ENCODE measurements around the gene SULT1A2. TPM values are rescaled to one million over a fixed set of nuclear protein-coding genes. Genes with fewer than 3 reads are reported as not detected.

Gene SULT1A2
- total RNA-seq, 4 donors from 2014 or later, result 0.46 TPM; not detected in 3

DNA sequence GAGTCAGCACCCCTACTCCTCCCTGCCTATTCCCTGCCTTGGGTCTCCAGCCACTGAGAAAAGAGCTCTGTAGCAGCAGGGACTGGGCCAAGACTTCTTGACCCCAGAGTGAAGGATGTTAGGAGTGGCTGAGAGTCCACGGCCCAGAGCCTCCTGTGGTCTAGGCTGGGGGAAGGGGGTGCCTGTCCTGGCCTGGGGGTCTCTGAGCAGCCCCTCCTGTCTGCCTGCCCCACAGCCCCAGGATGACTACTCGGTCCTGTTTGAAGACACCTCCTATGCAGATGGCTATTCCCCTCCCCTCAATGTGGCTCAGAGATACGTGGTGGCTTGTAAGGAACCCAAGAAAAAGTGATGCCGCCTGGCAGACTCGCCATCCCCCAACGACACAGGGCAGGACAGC is 5.5 kb downstream of the SULT1A2 start:
- H3K27ac ChIP-seq, result no peak overlapping the region
- in situ Hi-C loops (cut with MboI; ENCODE audit: low sequenced_read_pairs in 4 of 4), result no loop called here
- peaks cover 0 to 1% of the 10 kb centered on the region in 2 donors for H3K4me1 ChIP-seq
- intact Hi-C loops (cut with DNase I; ENCODE audit: low total_unique reads), result no loop called here
- peaks cover 0 to 53% of the 10 kb centered on the region in 2 donors for H3K36me3 ChIP-seq
- no peaks in the 10 kb centered on the region for H3K27me3 ChIP-seq
- no peak overlapping the region for H3K4me3 ChIP-seq
- ATAC-seq (no peak), DNase-seq (no peak)
- H3K9me3 ChIP-seq, result no peaks in the 10 kb centered on the region
- TF ChIP-seq, protein P1, sequence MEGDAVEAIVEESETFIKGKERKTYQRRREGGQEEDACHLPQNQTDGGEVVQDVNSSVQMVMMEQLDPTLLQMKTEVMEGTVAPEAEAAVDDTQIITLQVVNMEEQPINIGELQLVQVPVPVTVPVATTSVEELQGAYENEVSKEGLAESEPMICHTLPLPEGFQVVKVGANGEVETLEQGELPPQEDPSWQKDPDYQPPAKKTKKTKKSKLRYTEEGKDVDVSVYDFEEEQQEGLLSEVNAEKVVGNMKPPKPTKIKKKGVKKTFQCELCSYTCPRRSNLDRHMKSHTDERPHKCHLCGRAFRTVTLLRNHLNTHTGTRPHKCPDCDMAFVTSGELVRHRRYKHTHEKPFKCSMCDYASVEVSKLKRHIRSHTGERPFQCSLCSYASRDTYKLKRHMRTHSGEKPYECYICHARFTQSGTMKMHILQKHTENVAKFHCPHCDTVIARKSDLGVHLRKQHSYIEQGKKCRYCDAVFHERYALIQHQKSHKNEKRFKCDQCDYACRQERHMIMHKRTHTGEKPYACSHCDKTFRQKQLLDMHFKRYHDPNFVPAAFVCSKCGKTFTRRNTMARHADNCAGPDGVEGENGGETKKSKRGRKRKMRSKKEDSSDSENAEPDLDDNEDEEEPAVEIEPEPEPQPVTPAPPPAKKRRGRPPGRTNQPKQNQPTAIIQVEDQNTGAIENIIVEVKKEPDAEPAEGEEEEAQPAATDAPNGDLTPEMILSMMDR (IDR thresholded peaks at IDR 0.05 in 4 of 5, conservative IDR thresholded peaks at IDR 0.05 in 1 of 5), result no peak
- no peak for TF ChIP-seq POLR2A (IDR thresholded peaks at IDR 0.05)

DNA sequence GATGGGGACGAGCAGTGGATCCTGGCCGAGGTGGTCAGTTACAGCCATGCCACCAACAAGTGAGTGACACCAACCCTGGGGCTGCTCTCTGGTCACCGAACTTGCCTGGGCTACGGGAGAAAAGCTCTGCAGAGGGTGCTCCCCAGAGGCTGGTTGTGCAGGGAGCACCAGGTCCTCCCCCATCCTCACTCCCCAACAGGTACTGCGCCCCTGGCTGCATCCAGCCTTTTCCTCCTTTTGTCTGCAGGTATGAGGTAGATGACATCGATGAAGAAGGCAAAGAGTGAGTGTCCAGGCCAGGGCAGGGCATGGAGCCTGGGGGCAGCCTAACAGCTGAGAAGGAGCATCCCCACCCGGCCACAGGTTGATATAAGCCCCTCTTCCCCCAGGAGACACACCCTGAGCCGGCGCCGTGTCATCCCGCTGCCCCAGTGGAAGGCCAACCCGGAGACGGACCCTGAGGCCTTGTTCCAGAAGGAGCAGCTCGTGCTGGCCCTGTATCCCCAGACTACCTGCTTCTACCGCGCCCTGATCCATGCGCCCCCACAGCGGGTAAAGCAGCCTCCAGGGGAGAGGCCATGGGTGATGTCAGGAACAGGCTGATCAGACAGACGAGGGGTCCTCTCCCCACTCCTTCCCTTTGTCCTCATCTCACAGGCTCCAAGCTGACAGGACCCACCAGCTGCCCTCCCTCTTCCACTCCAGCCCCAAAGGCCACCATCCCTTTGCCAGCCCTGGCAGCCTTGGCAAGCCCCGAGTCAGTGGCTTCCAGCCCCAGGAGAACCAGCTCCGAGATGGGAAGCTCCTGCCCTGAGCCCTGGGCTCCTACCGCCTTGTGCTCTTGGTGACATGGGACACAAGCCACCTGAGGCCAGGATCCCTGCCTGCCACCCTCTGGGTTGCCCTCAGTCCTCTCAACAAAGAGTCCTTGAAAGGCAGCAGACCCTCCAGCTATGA is 6.2 kb downstream of the SULT1A2 start:
- H3K4me3 ChIP-seq, result no peak overlapping the region
- no peaks in the 10 kb centered on the region for H3K27me3 ChIP-seq
- no peaks in the 10 kb centered on the region for H3K4me1 ChIP-seq
- in situ Hi-C loops (cut with MboI; ENCODE audit: low sequenced_read_pairs in 4 of 4), result no loop called here
- H3K27ac ChIP-seq, result no peak overlapping the region
- H3K36me3 ChIP-seq, result peaks cover under 1 to 60% of the 10 kb centered on the region in 2 donors
- DNase-seq (no peak), ATAC-seq (no peak)
- TF ChIP-seq POLR2A (IDR thresholded peaks at IDR 0.05), result no peak
- TF ChIP-seq, protein P1 (IDR thresholded peaks at IDR 0.05 in 4 of 5, conservative IDR thresholded peaks at IDR 0.05 in 1 of 5), result no peak
- H3K9me3 ChIP-seq, result no peaks in the 10 kb centered on the region
- intact Hi-C loops (cut with DNase I; ENCODE audit: low total_unique reads), result no loop called here

DNA sequence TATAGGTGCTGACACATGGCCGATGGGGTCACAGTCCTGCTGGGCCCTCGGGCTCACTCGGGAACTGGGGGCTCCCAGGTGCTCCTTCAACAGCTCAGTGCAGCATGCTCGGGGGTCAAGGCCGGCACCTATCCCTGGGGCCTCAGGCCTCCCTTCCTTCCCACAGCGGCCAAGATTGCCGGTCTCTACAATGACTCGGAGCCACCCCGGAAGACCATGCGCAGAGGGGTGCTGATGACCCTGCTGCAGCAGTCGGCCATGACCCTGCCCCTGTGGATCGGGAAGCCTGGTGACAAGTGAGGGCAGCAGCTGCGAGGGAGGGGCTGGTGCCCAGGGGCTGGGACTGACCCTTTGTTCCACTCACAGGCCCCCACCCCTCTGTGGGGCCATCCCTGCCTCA is 6.9 kb downstream of the SULT1A2 start:
- intact Hi-C loops (cut with DNase I; ENCODE audit: low total_unique reads) (no loop called here), in situ Hi-C loops (cut with MboI; ENCODE audit: low sequenced_read_pairs in 4 of 4) (no loop called here)
- Histone ChIP-seq H3K4me1 (no peaks in the 10 kb centered on the region), H3K36me3 (peaks cover 2 to 67% of the 10 kb centered on the region in 2 donors), H3K4me3 (no peak overlapping the region), H3K9me3 (no peaks in the 10 kb centered on the region), H3K27ac (no peak overlapping the region), H3K27me3 (no peaks in the 10 kb centered on the region)
- TF ChIP-seq POLR2A (IDR thresholded peaks at IDR 0.05), result no peak
- TF ChIP-seq, protein P1 (IDR thresholded peaks at IDR 0.05 in 4 of 5, conservative IDR thresholded peaks at IDR 0.05 in 1 of 5), result no peak
- DNase-seq, result no peak
- no peak for ATAC-seq

DNA sequence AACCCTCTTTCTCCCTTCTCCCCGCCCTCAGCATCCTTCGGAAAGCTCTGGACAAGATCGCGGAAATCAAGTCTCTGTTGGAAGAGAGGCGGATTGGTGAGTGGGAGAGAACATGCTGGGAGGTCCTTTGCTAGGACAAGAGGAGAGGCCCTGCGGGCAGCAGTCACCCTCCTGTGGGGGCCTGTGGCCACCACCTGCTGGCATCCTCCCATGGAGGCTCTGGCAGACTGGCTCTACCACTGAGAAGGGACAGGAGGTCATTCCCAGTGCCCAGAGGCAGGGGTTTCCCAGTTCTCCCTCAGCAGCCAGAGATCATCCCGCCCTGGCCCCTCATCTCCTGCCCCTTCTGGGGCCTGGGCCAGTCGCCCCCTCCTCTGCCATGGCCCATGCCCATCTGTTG is 7.8 kb downstream of the SULT1A2 start:
- H3K4me3 ChIP-seq, result no peak overlapping the region
- in situ Hi-C loops (cut with MboI; ENCODE audit: low sequenced_read_pairs in 4 of 4) (no loop called here), intact Hi-C loops (cut with DNase I; ENCODE audit: low total_unique reads) (no loop called here)
- no peak for TF ChIP-seq POLR2A (IDR thresholded peaks at IDR 0.05)
- TF ChIP-seq, protein P1 (IDR thresholded peaks at IDR 0.05 in 4 of 5, conservative IDR thresholded peaks at IDR 0.05 in 1 of 5), result no peak
- H3K36me3 ChIP-seq, result peaks cover 2 to 70% of the 10 kb centered on the region in 2 donors
- no peaks in the 10 kb centered on the region for H3K27me3 ChIP-seq
- H3K4me1 ChIP-seq, result no peaks in the 10 kb centered on the region
- H3K27ac ChIP-seq, result no peak overlapping the region
- ATAC-seq (no peak), DNase-seq (no peak)
- H3K9me3 ChIP-seq, result no peaks in the 10 kb centered on the region

Measured in gastrocnemius medialis (tissue), 4 donors.